Cerebellar cortex (tissue), 1 donor: ENCODE data around the gene FBXL7.
"Not testable (repeated sequence)": the region's sequence is repeated elsewhere in the genome, so short reads cannot be mapped to it uniquely, and the experiment has no call there.

ENCODE experiments used
- DNase-seq: peaks from one replicate; pipeline ENCODE4 v3.0.0-alpha.2; 2015; ENCODE audit warnings: low spot score

FBXL7 gene

DNA sequence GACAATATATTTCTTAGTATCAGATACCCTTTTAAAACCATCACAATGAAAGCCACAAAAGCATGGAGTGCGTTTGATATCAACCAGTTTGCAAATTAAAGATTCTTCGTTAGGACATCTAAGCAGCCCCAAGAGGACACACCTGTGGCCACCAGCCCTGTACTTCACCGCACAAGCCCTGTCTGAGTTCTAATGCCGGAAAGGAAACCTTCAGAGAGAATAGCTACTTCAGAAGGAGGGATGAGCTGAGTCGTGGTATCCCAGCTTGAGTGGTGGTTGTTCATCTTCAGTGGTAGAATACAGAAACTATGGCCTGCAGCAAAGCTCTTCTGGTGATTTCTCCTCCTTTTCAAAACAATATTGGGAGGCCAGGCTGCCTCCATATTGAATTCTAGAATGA is 319.6 kb downstream of the FBXL7 start:
- DNase-seq = no peak

- no peak for DNase-seq
Observed at GRCh38 chr5:15821506-15821905, 321.5 kb downstream of the FBXL7 start.

DNA sequence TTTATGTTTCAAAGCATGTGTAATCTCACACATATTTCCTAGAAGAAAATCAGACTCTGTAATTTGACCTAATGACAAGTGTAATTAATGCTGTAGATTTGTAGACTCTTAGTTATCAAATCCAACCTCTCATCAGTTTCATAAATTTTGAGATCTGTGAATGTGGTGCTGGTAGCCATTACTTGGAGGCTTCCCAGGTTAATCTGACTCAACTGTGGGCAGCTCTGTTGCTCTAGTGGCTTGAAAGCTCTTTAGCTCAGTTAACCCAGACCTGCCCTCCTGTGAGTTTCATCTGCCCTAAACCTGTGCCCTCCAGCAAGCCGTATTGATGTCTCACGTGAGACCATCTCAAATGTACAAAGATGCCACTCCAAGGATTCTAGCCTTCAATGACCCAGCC is 323.4 kb downstream of the FBXL7 start:
- DNase-seq = no peak

DNA sequence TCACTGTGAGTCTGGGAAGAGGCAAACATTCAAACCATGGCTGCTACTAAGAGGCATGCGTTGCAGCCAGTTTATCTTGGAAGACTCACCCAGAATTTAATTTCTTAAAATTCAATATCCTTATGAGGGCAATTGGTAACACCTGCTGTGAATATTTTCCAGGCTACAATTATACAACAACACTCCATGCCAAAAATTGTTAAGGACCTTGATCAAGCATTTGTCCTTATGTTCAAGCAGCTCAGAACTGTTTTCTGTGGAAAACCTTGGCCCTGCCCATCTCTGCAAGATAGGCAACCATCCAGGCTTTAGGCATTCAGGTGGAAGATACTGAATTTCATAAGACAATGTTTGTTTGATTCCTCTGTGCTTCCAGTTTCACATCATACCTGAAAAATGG is 327.8 kb downstream of the FBXL7 start:
- peak; percentile 77 for DNase-seq

- no peak for DNase-seq
Observed at GRCh38 chr5:15831408-15831807, 331.4 kb downstream of the FBXL7 start.

- DNase-seq = no peak
Observed at GRCh38 chr5:15833365-15833764, 333.4 kb downstream of the FBXL7 start.

DNA sequence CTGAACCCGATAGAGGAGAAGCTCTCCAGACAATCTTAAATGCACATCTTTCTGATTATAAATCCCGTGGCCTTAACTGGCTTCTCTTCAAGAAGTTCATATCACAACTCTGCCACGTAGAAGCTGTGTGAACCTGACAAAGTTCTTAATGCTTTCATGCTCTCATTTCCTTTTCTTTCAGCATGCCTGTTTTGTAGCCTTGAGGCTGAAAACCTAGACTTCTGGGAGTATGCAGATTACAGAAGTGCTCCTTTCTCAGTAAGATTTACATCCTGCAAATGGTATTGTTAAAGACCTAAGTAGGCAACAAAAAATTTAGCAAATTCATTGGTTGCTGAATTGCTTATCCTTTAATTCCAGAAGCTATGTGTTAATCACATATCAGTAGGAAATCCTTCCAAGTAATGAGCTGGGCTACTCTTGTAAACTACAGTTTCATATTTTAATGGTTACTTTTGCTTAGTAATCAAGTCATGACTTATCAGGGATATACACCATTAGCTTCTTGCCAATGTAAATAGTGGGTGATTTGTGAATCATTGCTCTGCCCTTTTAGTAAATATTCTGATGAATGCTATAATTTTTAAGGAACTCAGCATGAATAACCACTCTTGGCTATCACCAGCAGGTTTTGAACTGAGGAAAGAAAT is 334.7 kb downstream of the FBXL7 start:
- DNase-seq = no peak

GRCh38 chr5:15835514-15835913 is 335.5 kb downstream of the FBXL7 start:
- DNase-seq = no peak

DNA sequence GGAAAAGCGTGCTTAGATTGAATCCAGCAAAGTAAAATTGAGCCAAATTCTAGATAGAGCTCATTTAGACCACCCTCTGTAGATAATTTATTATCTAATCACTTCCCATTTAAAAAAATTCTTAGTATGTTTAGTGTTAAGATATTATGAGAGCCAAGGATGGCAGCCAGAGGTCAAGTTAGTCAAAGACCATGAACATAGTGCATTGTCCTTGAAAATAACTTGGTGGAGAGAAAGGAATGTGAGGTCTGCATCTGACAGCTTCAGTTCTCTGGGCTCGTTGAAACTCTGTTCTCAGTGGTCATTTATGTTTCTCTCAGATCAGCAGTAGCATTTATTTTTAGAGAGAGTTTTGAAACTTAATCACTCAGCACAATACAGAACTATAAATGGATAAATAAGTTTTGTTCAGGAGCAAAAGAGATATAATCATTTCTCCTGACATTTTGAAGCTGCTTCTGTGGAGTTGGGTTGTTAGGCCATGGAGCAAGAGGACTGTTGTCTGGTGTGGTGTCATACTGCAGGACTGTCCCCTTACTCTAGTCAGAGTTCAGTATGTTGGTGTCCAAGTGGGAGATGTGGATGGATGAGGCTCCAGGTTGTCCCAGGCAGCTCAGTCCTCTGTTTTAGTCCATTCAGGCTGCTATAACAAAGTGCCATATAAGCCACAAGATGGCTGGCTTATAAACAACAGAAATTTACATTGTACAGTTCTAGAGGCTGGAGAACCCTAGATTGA is 337.7 kb downstream of the FBXL7 start:
- DNase-seq = no peak

DNA sequence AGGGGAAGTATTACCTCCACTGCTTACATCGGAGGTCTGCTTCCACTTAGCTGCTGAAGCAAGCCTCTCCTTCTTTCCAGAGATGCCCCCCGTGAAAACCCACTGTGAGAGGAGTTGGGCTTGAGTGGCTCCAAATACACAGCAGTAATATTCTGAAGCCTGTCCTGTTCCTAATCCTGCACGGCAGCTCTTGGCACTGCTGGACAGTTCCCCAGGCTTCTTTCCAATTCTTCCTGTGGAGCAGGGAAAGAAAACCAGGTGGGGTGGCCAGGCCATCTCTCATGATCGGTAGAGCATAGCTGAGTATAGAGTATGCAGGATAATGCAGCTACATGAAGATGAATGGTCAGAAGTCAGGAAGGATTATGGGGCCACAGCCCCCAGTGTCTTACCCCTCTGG is 344.3 kb downstream of the FBXL7 start:
- DNase-seq = peak; percentile 95

DNA sequence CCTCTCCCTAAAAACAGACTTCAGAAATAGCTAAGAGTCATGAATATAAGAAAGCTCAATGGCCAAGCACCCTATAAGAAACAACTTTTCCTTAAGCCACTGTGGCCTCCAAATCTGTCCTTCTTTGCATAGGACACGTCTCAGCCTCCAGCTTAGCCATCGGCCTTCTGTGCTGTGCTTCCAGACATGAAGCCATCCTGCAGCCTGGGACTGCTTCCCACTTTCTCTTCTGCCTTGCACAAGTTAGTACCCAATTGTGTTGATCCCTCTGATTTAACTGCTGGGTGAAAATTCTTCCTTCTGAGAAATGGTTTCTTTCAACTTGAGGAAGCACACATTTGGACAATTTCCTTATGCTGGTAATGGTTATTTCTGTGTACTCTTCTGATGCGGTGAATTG is 344.9 kb downstream of the FBXL7 start:
- DNase-seq = peak; percentile 66

DNA sequence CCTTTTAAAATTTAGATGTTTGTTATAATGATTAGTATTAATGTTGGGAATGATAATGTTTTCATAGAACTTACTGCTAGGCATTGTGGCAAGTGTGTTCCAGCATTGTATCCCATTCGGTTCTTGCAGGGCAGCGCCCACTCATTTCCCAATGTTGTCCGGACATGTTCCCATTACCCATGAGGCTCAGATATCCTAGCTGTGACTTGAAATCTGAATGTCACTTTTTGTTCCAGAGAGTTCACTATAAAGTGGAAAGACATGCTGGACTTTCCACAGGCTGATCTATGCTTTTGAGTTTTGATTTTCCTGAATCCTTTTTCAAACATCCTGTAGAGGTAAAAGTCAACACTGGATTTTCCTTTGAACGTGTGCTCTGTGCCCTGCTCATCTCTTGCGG is 350.6 kb downstream of the FBXL7 start:
- DNase-seq = no peak

- DNase-seq = no peak
Observed at GRCh38 chr5:15850939-15851341, 351.0 kb downstream of the FBXL7 start.

DNA sequence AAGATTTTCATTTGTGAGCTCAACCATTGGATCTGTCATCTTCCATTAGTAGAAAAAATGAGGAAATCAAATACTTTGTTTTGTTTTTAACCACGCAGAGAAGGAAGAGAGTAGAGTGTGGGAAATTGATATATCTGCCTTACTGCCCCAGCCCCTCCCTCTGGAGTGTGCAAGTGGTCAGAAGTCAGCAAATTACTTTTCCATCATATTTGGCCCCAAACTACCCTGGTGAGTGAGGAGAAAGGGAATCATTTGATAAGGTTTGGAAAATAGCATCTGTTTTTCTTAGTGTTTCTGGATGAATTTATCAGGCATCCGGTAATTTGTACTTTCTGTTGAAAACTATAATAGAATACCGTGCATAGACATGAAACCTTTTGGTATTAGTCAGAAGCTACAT is 352.2 kb downstream of the FBXL7 start:
- no peak for DNase-seq

GRCh38 chr5:15852949-15853348 is 353.0 kb downstream of the FBXL7 start:
- no peak for DNase-seq

GRCh38 chr5:15858326-15858725 is 358.3 kb downstream of the FBXL7 start:
- DNase-seq = no peak

DNA sequence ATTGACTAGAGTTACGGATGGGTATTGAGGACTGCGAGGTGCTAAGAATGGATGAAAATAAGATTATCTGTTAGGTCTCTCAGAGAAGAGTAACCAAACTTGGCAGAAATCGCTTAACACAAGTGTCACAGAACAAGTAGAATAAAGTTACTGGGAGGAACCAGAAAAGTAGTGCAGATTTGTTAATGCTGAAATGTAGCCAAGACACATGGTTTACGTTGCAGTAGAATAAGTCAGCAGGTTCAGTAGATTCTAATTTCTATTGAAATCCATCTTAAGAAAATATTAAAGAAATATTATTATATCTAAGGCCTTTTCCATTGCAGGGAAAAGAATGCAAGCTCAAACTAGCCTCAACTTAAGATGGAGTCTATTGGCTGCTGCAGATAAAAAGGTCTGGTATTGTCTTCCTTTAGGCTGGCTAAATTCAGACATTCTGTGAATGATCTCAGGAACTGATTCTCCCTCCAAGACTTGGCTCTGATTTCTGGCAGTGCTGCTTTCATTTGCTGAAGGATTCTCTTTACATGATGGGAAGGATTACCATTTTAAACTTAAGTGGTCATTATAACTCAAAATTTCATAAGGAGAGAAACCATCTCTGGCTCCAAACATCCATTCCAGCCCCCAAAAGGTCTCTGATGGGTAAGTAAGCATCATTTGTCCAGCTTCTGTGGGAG is 364.7 kb downstream of the FBXL7 start:
- DNase-seq = no peak

- not testable (repeated sequence) for DNase-seq
Observed at GRCh38 chr5:15872259-15872658, 372.3 kb downstream of the FBXL7 start.

DNA sequence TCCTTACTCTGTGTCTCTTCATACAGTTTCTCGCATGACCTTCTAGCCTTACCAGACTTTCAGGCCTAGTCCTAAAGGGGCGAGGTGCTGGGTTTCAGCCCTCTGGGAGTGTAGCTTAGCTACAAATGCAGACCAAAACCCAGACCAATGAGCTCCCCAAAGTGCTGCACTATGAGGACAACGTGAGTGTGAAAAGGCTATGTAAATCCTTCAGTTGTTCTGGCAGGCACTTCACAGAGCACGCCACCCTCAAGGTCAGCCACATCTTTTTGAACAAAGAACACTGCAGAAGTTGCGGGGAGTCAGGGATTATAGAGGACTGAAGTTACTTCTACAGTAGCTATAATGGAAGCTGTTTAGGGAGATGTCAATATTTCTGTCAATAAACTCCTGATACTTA is 377.9 kb downstream of the FBXL7 start:
- DNase-seq = no peak

DNA sequence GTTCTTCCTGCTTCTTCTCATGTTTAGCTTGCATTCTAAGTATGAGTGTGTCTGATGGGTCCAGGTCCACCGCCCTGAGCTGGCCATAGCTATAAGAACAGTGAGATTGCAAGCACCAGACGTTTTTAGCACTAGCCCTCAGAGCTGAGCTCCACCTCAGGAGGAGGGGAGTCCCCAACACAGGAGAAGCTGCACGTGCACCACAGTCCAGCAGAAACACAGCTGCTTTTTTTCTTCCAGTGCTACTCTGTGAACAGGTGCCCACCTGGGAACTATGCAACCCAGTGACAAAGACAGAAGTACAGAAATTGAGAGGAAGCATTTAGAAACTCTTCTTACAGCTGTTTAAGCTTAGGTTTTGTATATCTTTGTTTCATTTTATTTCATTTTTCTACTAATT is 380.2 kb downstream of the FBXL7 start:
- DNase-seq = no peak

GRCh38 chr5:15885156-15885555 is 385.2 kb downstream of the FBXL7 start:
- DNase-seq = no peak

DNA sequence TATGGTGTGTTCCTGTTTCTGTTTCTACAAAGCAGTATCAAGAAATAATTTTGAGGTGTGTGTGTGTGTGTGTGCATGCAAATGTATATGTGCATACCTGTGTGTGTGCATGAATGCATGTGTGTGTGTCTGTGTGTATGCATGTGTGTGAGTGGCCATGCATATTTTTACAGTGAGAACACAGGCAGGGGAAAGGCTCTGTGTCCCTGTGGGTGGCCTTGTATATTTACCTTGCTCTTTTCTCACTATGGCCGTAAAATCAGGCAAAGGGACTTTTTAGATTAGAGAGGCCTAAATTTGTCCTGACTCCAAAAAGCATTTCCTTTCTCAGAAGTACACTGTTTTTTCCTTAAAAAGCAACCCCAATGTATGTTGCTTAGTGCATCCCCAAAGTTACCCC is 386.2 kb downstream of the FBXL7 start:
- DNase-seq = no peak

- DNase-seq = no peak
Observed at GRCh38 chr5:15887093-15887492, 387.1 kb downstream of the FBXL7 start.
